PC-9 (cell line): Measurements from ENCODE around the gene DDAH1. TPM values are rescaled to one million over a fixed set of nuclear protein-coding genes. Genes with fewer than 3 reads are reported as not detected.
A peak's percentile ranks its signal among the peaks of the same experiment; 100 is the strongest.

ENCODE experiments used
- BruUV-seq: library from RNA; stranded (reverse); fragments of 400-500 nt; replicated peaks from 2 replicates; lab custom pipeline; 2021; lab: Mats Ljungman, UMichigan
- CTCF ChIA-PET: fragments of 300-600 bp; sonication (Branson Sonifier 250); formaldehyde crosslinking; loops from one replicate; lab custom pipeline; 2022; ENCODE audit warnings: antibody characterized with exemption; lab: Charles Lee
- POLR2A ChIA-PET: fragments of 300-600 bp; sonication (Branson Sonifier 250); formaldehyde crosslinking; loops from one replicate; lab custom pipeline; 2022; ENCODE audit warnings: antibody characterized with exemption; ENCODE audit not compliant: unreplicated experiment; lab: Charles Lee
- DNase-seq, 2 experiments: peaks; one replicate each; pipeline versions ENCODE4 v3.0.0 to v3.0.0-alpha.2; 2015 to 2022; ENCODE audit warnings: mixed read lengths in 1 of 2
- H2AFZ ChIP-seq: fragments of 200-600 bp; sonication (generic); 2 replicates; pipeline ENCODE4 v1.8.1; 2017; ENCODE audit warnings: antibody characterized with exemption
- H3F3A ChIP-seq: fragments of 200-600 bp; sonication (generic); 2 replicates; pipeline ENCODE4 v1.8.1; 2017; ENCODE audit warnings: antibody characterized with exemption, mild to moderate bottlenecking, low read depth; ENCODE audit not compliant: insufficient read depth
- H3K27ac ChIP-seq: fragments of 200-600 bp; sonication (generic); 2 replicates; pipeline ENCODE4 v1.6.1; 2016; ENCODE audit warnings: mixed run types
- H3K27me3 ChIP-seq: fragments of 200-600 bp; sonication (generic); 2 replicates; pipeline ENCODE4 v1.6.1; 2016; ENCODE audit warnings: low read depth, mixed run types; ENCODE audit not compliant: insufficient read depth
- H3K36me3 ChIP-seq: fragments of 200-600 bp; sonication (generic); 2 replicates; pipeline ENCODE4 v1.6.1; 2016; ENCODE audit warnings: low read depth, mixed run types
- H3K4me1 ChIP-seq: fragments of 200-600 bp; sonication (generic); replicated peaks from 2 replicates; pipeline ENCODE4 v1.6.1; 2016; ENCODE audit warnings: mixed run types; ENCODE audit not compliant: insufficient read depth
- H3K4me2 ChIP-seq: fragments of 200-600 bp; sonication (generic); 2 replicates; pipeline ENCODE4 v1.6.1; 2017; ENCODE audit warnings: mixed run types
- H3K4me3 ChIP-seq: fragments of 200-600 bp; sonication (generic); 2 replicates; pipeline ENCODE4 v1.6.1; 2016; ENCODE audit warnings: mixed run types
- H3K79me2 ChIP-seq: fragments of 200-600 bp; sonication (generic); 2 replicates; pipeline ENCODE4 v1.6.1; 2017; ENCODE audit warnings: low read depth, mixed run types
- H3K9me2 ChIP-seq: fragments of 200-600 bp; sonication (generic); 2 replicates; pipeline ENCODE4 v1.8.1; 2017; ENCODE audit warnings: mild to moderate bottlenecking; ENCODE audit not compliant: insufficient read depth
- H3K9me3 ChIP-seq: fragments of 200-600 bp; sonication (generic); 2 replicates; pipeline ENCODE4 v1.8.1; 2016; ENCODE audit warnings: low read depth; ENCODE audit not compliant: insufficient read depth
- H4K20me1 ChIP-seq: fragments of 200-600 bp; sonication (generic); 2 replicates; pipeline ENCODE4 v1.8.1; 2017; ENCODE audit not compliant: insufficient read depth
- CTCF ChIP-seq: fragments of 200-600 bp; sonication (generic); conservative IDR thresholded peaks from 2 replicates; pipeline ENCODE4 v1.6.1; 2017; ENCODE audit warnings: mixed run types, antibody characterized with exemption, mild to moderate bottlenecking, moderate library complexity
- EZH2 ChIP-seq: fragments of 200-600 bp; sonication (generic); IDR thresholded peaks from 2 replicates; pipeline ENCODE4 v1.8.0; 2017; ENCODE audit warnings: antibody characterized with exemption, low read depth
- intact Hi-C: fragments of 100-400 bp; cut with micrococcal nuclease; formaldehyde crosslinking; loops from one replicate; pipeline ENCODE4 v1.10.0; 2022; ENCODE audit not compliant: unreplicated experiment
- total RNA-seq: library from RNA; stranded (reverse); gene quantifications from 2 replicates; pipeline ENCODE4 v1.2.3, GENCODE V29; 2021

The DDAH1 gene
- total RNA-seq, 1 experiment from 2014 or later = 31.9 TPM

GRCh38 chr1:85314726-85315125 lies 150.2 kb downstream of the DDAH1 start:
- TF ChIP-seq EZH2 (no peak), CTCF (no peak)

GRCh38 chr1:85313888-85314696 lies 150.9 kb downstream of the DDAH1 start:
- Histone ChIP-seq H3K79me2 (no peaks in the 10 kb centered on the region), H3K9me3 (no peaks in the 10 kb centered on the region), H3F3A (peaks cover 13% of the 10 kb centered on the region), H3K9me2 (no peaks in the 10 kb centered on the region), H3K27me3 (no peaks in the 10 kb centered on the region), H3K36me3 (no peaks in the 10 kb centered on the region), H3K27ac (peak overlapping the region; percentile 35), H3K4me2 (peak overlapping the region; percentile 33), H2AFZ (no peak overlapping the region), H3K4me3 (no peak overlapping the region), H4K20me1 (no peaks in the 10 kb centered on the region), H3K4me1 (peaks cover 24% of the 10 kb centered on the region)
- intact Hi-C loops = loop anchor here (2.0 kb wide), 1 partner anchor 15 kb away; no protein-coding TSS in a partner anchor
- DNase-seq = peak; percentile 52 to 88
- CTCF ChIA-PET = no interaction called here
- POLR2A ChIA-PET = interaction anchor here (0.6 kb wide), 1 partner anchor 270 kb away, joined by 6 read pairs; no protein-coding TSS in a partner anchor
- TF ChIP-seq CTCF = no peak
- TF ChIP-seq EZH2 = no peak
- no TSS peak for BruUV-seq

More at GRCh38 chr1:85314726-85315125, 150.2 kb downstream of the DDAH1 start:
- no peaks in the 10 kb centered on the region for H3K9me2 ChIP-seq
- H3K79me2 ChIP-seq = no peaks in the 10 kb centered on the region
- H3K36me3 ChIP-seq = 0 out of 2 replicates have a peak, but pooled peaks cover 5% of the 10 kb centered on the region
- H3K4me3 ChIP-seq = no peak overlapping the region
- H3K4me2 ChIP-seq = no peak overlapping the region
- ChIA-PET POLR2A (no interaction called here), CTCF (no interaction called here)
- no peaks in the 10 kb centered on the region for H3K9me3 ChIP-seq
- peak overlapping the region; percentile 35; the same call in 1 of the 2 replicates for H3K27ac ChIP-seq
- no peaks in the 10 kb centered on the region for H3K27me3 ChIP-seq
- intact Hi-C loops = loop anchor here (2.0 kb wide), 1 partner anchor 14 kb away; no protein-coding TSS in a partner anchor
- peaks cover 17% of the 10 kb centered on the region for H3F3A ChIP-seq
- no peaks in the 10 kb centered on the region for H4K20me1 ChIP-seq
- BruUV-seq = no TSS peak
- no peak for DNase-seq
- H3K4me1 ChIP-seq = peaks cover 24% of the 10 kb centered on the region
- H2AFZ ChIP-seq = no peak overlapping the region

GRCh38 chr1:85311818-85312217 lies 153.1 kb downstream of the DDAH1 start:
- Histone ChIP-seq H3K27me3 (no peaks in the 10 kb centered on the region), H3K27ac (no peak overlapping the region), H3K4me1 (peaks cover 24% of the 10 kb centered on the region), H3F3A (peaks cover 13% of the 10 kb centered on the region), H3K9me2 (no peaks in the 10 kb centered on the region), H3K36me3 (no peaks in the 10 kb centered on the region), H4K20me1 (no peaks in the 10 kb centered on the region), H3K79me2 (no peaks in the 10 kb centered on the region), H2AFZ (no peak overlapping the region), H3K4me3 (no peak overlapping the region), H3K4me2 (no peak overlapping the region), H3K9me3 (no peaks in the 10 kb centered on the region)
- intact Hi-C loops = no loop called here
- ChIA-PET POLR2A (no interaction called here), CTCF (no interaction called here)
- TF ChIP-seq CTCF = no peak
- TF ChIP-seq EZH2 = no peak
- no TSS peak for BruUV-seq
- DNase-seq = no peak
